ENCODE measurements around the gene NEIL3.

DNA sequence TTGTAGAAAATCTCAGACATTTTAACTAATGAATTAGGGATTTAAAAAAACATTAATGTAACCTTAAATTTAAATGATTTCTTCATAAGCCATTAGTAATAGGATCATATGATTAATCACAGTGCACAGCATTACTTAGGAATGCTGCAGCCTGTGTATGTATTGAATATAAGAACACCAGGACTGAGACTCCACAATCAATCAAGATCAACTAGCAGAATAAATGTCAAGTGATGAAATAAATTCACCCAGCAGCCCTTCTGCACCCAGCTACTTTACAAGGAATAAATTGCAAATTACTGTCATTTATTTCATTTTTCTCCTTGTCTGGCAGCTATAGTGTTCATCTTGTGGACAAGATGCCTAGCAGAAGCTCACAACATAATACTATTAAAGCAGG, 46.5 kb downstream of the NEIL3 start:
- TF ChIP-seq, protein P1, sequence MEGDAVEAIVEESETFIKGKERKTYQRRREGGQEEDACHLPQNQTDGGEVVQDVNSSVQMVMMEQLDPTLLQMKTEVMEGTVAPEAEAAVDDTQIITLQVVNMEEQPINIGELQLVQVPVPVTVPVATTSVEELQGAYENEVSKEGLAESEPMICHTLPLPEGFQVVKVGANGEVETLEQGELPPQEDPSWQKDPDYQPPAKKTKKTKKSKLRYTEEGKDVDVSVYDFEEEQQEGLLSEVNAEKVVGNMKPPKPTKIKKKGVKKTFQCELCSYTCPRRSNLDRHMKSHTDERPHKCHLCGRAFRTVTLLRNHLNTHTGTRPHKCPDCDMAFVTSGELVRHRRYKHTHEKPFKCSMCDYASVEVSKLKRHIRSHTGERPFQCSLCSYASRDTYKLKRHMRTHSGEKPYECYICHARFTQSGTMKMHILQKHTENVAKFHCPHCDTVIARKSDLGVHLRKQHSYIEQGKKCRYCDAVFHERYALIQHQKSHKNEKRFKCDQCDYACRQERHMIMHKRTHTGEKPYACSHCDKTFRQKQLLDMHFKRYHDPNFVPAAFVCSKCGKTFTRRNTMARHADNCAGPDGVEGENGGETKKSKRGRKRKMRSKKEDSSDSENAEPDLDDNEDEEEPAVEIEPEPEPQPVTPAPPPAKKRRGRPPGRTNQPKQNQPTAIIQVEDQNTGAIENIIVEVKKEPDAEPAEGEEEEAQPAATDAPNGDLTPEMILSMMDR (conservative IDR thresholded peaks at IDR 0.05) = no peak
- no peak for TF ChIP-seq ZFX (IDR thresholded peaks at IDR 0.05)
